HCT116 (cell line): ENCODE measurements around the gene ARID1A. TPM values are rescaled to one million over a fixed set of nuclear protein-coding genes. Genes with fewer than 3 reads are reported as not detected.

Experiments used
- ATAC-seq: fragments of 200-7000 bp; cut with Tn5 transposase; 2 replicates; pipeline ENCODE4 v1.9.1; 2020; ENCODE audit warnings: mild to moderate bottlenecking, moderate library complexity
- BruUV-seq: library from RNA; stranded (reverse); fragments of 400-500 nt; replicated peaks from 2 replicates; lab custom pipeline; 2021; lab: Mats Ljungman, UMichigan
- CTCF ChIA-PET: fragments of 300-600 bp; sonication (Branson Sonifier 250); formaldehyde crosslinking; loops from one replicate; lab custom pipeline; 2021; ENCODE audit warnings: antibody characterized with exemption; lab: Charles Lee
- POLR2A ChIA-PET: fragments of 300-600, 350-600 bp; sonication (Branson Sonifier 250); formaldehyde crosslinking; loops from one replicate; lab custom pipeline; 2021; ENCODE audit warnings: antibody characterized with exemption; lab: Charles Lee
- RAD21 ChIA-PET, 2 experiments: fragments of 300-600 bp; sonication (Branson Sonifier 250); formaldehyde crosslinking; loops; one replicate each; lab custom pipeline; 2023; ENCODE audit warnings: low total read pairs in 2 of 2; ENCODE audit not compliant: uncharacterized antibody in 2 of 2, unreplicated experiment in 2 of 2, low non-redundant PET in 1 of 2; lab: Charles Lee
- DNase-seq: peaks from one replicate; pipeline ENCODE4 v3.0.0-alpha.2; 2010; ENCODE audit warnings: low read depth, low spot score
- H2AFZ ChIP-seq: fragments of 200-600 bp; shearing (Covaris generic), sonication (generic); 2 replicates; pipeline ENCODE4 v1.6.1; 2017; ENCODE audit warnings: low read depth, mixed run types, mixed read lengths, antibody characterized with exemption, low read length; ENCODE audit not compliant: poor library complexity, severe bottlenecking
- H3K27ac ChIP-seq: 2 replicates; pipeline ENCODE4 v1.5.1; 2012; ENCODE audit warnings: low read depth, low read length
- H3K27me3 ChIP-seq: fragments of 200-600 bp; sonication (generic); 2 replicates; pipeline ENCODE4 v1.6.1; 2016; ENCODE audit warnings: mixed run types, low read length, mixed read lengths; ENCODE audit not compliant: insufficient read depth
- H3K36me3 ChIP-seq, 2 experiments: fragments of 200-500 bp in 1 of 2; fragments of 200-600 bp in 1 of 2; sonication (Bioruptor generic) in 1 of 2; sonication (generic) in 1 of 2; 2 replicates each; pipeline versions ENCODE4 v1.5.1 to v1.6.1; 2014 to 2016; ENCODE audit warnings: low read length in 2 of 2, inconsistent platforms in 1 of 2, mixed read lengths in 1 of 2, mixed run types in 1 of 2; ENCODE audit not compliant: insufficient read depth in 2 of 2, control insufficient read depth in 1 of 2
- H3K4me1 ChIP-seq, 2 experiments: fragments of 200-600 bp in 1 of 2; sonication (generic) in 1 of 2; 2 replicates each; pipeline versions ENCODE4 v1.5.1 to v1.6.1; 2012 to 2017; ENCODE audit warnings: low read length in 2 of 2, inconsistent platforms in 1 of 2, mild to moderate bottlenecking in 1 of 2, mixed read lengths in 1 of 2, mixed run types in 1 of 2, moderate library complexity in 1 of 2; ENCODE audit not compliant: insufficient read depth in 2 of 2, control insufficient read depth in 1 of 2
- H3K4me2 ChIP-seq: fragments of 200-600 bp; sonication (generic); 2 replicates; pipeline ENCODE4 v1.6.1; 2017; ENCODE audit warnings: mixed run types, low read length, mixed read lengths
- H3K4me3 ChIP-seq, 2 experiments: fragments of 200-600 bp in 1 of 2; sonication (generic) in 1 of 2; replicated peaks in 1 of 2; 2 replicates each; pipeline ENCODE4 v1.5.1; 2011 to 2016; ENCODE audit warnings: low read length in 2 of 2, control low read depth in 1 of 2, low read depth in 1 of 2, mild to moderate bottlenecking in 1 of 2, mixed read lengths in 1 of 2, mixed run types in 1 of 2
- H3K79me2 ChIP-seq: fragments of 200-600 bp; sonication (generic); 2 replicates; pipeline ENCODE4 v1.6.1; 2017; ENCODE audit warnings: mild to moderate bottlenecking, mixed run types, low read length, moderate library complexity, mixed read lengths; ENCODE audit not compliant: insufficient read depth
- H3K9ac ChIP-seq: fragments of 200-600 bp; sonication (generic); 2 replicates; pipeline ENCODE4 v1.6.1; 2016; ENCODE audit warnings: low read length, mixed read lengths
- H3K9me2 ChIP-seq: fragments of 200-600 bp; sonication (generic), shearing (Covaris generic); 2 replicates; pipeline ENCODE4 v1.6.1; 2017; ENCODE audit warnings: mixed run types, mild to moderate bottlenecking, moderate library complexity; ENCODE audit not compliant: insufficient read depth
- H3K9me3 ChIP-seq, 2 experiments: fragments of 200-500 bp in 1 of 2; fragments of 200-600 bp in 1 of 2; sonication (Bioruptor generic) in 1 of 2; sonication (generic) in 1 of 2; 2 replicates each; pipeline ENCODE4 v1.6.1; 2014 to 2017; ENCODE audit warnings: low read length in 2 of 2, mixed read lengths in 2 of 2, inconsistent platforms in 1 of 2, low read depth in 1 of 2, mild to moderate bottlenecking in 1 of 2, mixed run types in 1 of 2, moderate library complexity in 1 of 2; ENCODE audit not compliant: control insufficient read depth in 1 of 2, insufficient read depth in 1 of 2
- H4K20me1 ChIP-seq: fragments of 200-600 bp; sonication (generic), shearing (Covaris generic); 2 replicates; pipeline ENCODE4 v1.6.1; 2017; ENCODE audit warnings: mixed run types, mild to moderate bottlenecking, moderate library complexity; ENCODE audit not compliant: insufficient read depth
- CEBPB ChIP-seq: IDR thresholded peaks from 2 replicates; pipeline ENCODE4 v1.6.1; 2012; ENCODE audit warnings: low read depth
- CTCF ChIP-seq, 3 experiments: fragments of 200-600 bp in 1 of 3; sonication (generic) in 1 of 3; IDR thresholded peaks in 2 of 3; conservative IDR thresholded peaks in 1 of 3; 2 replicates each; pipeline ENCODE4 v1.5.1; 2012 to 2017; ENCODE audit warnings: low read depth in 2 of 3, low read length in 2 of 3, antibody characterized with exemption in 1 of 3, borderline replicate concordance in 1 of 3, control low read depth in 1 of 3, mild to moderate bottlenecking in 1 of 3, mixed read lengths in 1 of 3, mixed run types in 1 of 3, moderate library complexity in 1 of 3; ENCODE audit not compliant: insufficient read depth in 1 of 3
- EGR1 ChIP-seq: IDR thresholded peaks from 2 replicates; pipeline ENCODE4 v1.6.1; 2012; ENCODE audit warnings: low read depth
- EZH2 ChIP-seq: fragments of 200-600 bp; sonication (generic); IDR thresholded peaks from 2 replicates; pipeline ENCODE4 v1.6.1; 2017; ENCODE audit warnings: antibody characterized with exemption, mixed run types
- FOSL1 ChIP-seq: IDR thresholded peaks from 2 replicates; pipeline ENCODE4 v1.6.1; 2012; ENCODE audit warnings: low read depth
- POLR2A ChIP-seq: IDR thresholded peaks from 2 replicates; pipeline ENCODE4 v1.7.0; 2011; ENCODE audit warnings: borderline replicate concordance; ENCODE audit not compliant: insufficient read depth, insufficient read length; ENCODE audit errors: extremely low read depth
- POLR2AphosphoS5 ChIP-seq: IDR thresholded peaks from 2 replicates; pipeline ENCODE4 v1.6.1; 2011; ENCODE audit warnings: mild to moderate bottlenecking, low read depth, low read length, moderate library complexity
- SP1 ChIP-seq: IDR thresholded peaks from 2 replicates; pipeline ENCODE4 v1.6.1; 2012; ENCODE audit warnings: low read depth
- SRF ChIP-seq: IDR thresholded peaks from 2 replicates; pipeline ENCODE4 v1.6.1; 2012; ENCODE audit warnings: low read depth
- ZBTB33 ChIP-seq: IDR thresholded peaks from 2 replicates; pipeline ENCODE4 v1.6.1; 2011; ENCODE audit warnings: mild to moderate bottlenecking, low read length, moderate library complexity; ENCODE audit not compliant: insufficient replicate concordance; ENCODE audit errors: extremely low read depth
- ZFX ChIP-seq: fragments of 450-650 bp; IDR thresholded peaks from 2 replicates; pipeline ENCODE4 v1.6.1; 2017
- intact Hi-C: fragments of 100-400 bp; cut with micrococcal nuclease; formaldehyde crosslinking; loops from 2 replicates; pipeline ENCODE4 v1.10.0; 2022
- total RNA-seq: library from RNA; stranded (reverse); gene quantifications from one replicate; pipeline ENCODE4 v1.2.1, GENCODE V29; 2021; ENCODE audit not compliant: unreplicated experiment

Gene ARID1A
- total RNA-seq, 1 experiment from 2014 or later = 62.8 TPM

GRCh38 chr1:26794391-26794790 is 98.6 kb downstream of the ARID1A start:
- RAD21 ChIA-PET = no interaction called here

GRCh38 chr1:26797627-26798026 is 101.8 kb downstream of the ARID1A start:
- no peak overlapping the region for H2AFZ ChIP-seq
- no peaks in the 10 kb centered on the region for H4K20me1 ChIP-seq
- ChIA-PET CTCF (no interaction called here), POLR2A (no interaction called here), RAD21 (no interaction called here)
- H3K79me2 ChIP-seq = no peaks in the 10 kb centered on the region
- DNase-seq (no peak), ATAC-seq (no peak)
- intact Hi-C loops = no loop called here
- TF ChIP-seq CEBPB (no peak), SP1 (no peak), POLR2AphosphoS5 (no peak), FOSL1 (no peak), POLR2A (no peak), ZBTB33 (no peak), ZFX (no peak), CTCF (IDR thresholded peaks at IDR 0.05 in 2 of 3, conservative IDR thresholded peaks at IDR 0.05 in 1 of 3; ENCODE audit: borderline replicate concordance in 1 of 3, insufficient read depth in 1 of 3, low read depth in 2 of 3, low read length in 2 of 3) (no peak), EGR1 (no peak), SRF (no peak)
- H3K27ac ChIP-seq = no peak overlapping the region
- H3K4me1 ChIP-seq = peaks cover 16 to 26% of the 10 kb centered on the region in 2 experiments
- H3K27me3 ChIP-seq = no peaks in the 10 kb centered on the region
- no TSS peak for BruUV-seq
- H3K4me2 ChIP-seq = no peak overlapping the region
- H3K9ac ChIP-seq = no peak overlapping the region
- 0 out of 4 replicates have a peak, but pooled peaks cover 0 to 4% of the 10 kb centered on the region in 2 experiments for H3K36me3 ChIP-seq
- no peaks in the 10 kb centered on the region for H3K9me3 ChIP-seq
- H3K4me3 ChIP-seq = no peak overlapping the region
- H3K9me2 ChIP-seq = no peaks in the 10 kb centered on the region

More at GRCh38 chr1:26794391-26794790, 98.6 kb downstream of the ARID1A start:
- no peaks in the 10 kb centered on the region for H3K9me2 ChIP-seq
- H3K27ac ChIP-seq = no peak overlapping the region
- TF ChIP-seq EZH2 (no peak), EGR1 (no peak), SP1 (no peak), SRF (no peak)
- H3K4me2 ChIP-seq = no peak overlapping the region
- BruUV-seq = no TSS peak
- DNase-seq (no peak), ATAC-seq (no peak)
- no peak overlapping the region for H3K9ac ChIP-seq
- intact Hi-C loops = no loop called here
- no peak overlapping the region for H3K4me3 ChIP-seq
- H2AFZ ChIP-seq = no peak overlapping the region
- ChIA-PET POLR2A (interaction anchor here (0.6 kb wide), 1 partner anchor 97 kb away, joined by 4 read pairs; no protein-coding TSS in a partner anchor), CTCF (no interaction called here)
- H3K27me3 ChIP-seq = no peaks in the 10 kb centered on the region
- H4K20me1 ChIP-seq = no peaks in the 10 kb centered on the region
- peaks cover 3 to 11% of the 10 kb centered on the region in 2 experiments for H3K4me1 ChIP-seq
- H3K36me3 ChIP-seq = 0 out of 4 replicates have a peak, but pooled peaks cover 0 to 4% of the 10 kb centered on the region in 2 experiments
- H3K79me2 ChIP-seq = no peaks in the 10 kb centered on the region
- H3K9me3 ChIP-seq = no peaks in the 10 kb centered on the region
